ENCODE results near the gene ZBTB47.

The ZBTB47 gene

DNA sequence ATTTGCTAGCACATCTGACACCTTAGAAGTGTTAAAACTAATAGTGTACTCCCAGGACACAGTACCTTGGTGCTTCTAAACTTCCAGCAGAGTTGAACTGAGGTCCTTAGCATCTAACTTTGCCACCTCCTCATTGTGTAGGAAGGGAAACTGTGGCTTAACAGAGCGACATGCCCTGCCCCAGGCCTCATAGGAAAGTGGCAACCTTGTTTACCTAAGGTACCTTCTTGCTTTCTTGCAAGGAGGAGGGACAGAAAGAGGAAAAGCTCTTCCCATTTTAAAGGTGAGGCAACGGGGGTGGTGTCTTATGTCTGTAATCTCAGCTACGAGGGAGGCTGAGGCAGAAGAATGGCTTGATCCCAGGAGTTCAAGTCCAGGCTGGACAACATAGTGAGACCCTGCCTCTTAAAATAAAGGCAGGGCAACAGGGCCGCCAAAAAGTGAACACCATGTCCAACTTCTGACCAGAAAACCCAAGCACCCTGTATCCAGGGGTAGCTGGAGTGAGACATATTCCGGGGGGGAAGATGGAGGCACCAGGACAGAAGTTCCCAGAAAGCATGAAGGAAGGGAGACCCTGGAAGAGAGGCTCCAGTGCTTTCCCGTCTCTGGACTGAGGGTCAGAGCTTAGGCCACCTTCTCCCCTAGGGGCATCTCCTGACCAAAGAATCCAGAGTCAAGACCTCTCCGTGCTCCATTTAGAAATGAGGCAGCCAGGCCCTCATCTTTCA, 31.3 kb downstream of the ZBTB47 start:
- no peak for DNase-seq (ENCODE audit: low read depth in 1 of 2, low spot score in 1 of 2)

DNA sequence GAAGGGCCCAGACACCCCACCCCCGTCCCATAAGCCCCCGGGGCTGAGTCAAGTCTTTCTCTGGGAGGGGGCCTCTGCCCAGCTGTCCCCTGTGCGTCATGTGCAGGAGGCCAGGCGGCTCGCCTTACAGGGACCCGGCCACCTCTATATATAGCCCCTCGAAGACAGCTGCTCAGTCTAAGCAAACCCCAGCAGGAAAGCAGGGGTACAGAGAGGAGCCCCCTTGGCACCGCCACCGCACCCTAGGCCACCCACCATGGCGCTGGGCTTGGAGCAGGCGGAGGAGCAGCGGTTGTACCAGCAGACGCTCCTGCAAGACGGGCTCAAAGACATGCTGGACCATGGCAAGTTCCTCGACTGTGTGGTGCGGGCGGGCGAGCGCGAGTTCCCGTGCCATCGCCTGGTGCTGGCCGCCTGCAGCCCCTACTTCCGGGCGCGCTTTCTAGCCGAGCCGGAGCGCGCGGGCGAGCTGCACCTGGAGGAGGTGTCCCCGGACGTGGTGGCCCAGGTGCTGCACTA, 31.9 kb downstream of the ZBTB47 start, which contains the start of gene KLHL40:
TSS of gene KLHL40 (plus strand) at position 175 of the 519 bp plus-strand sequence. CDS start at position 257, 82 bp downstream.
- DNase-seq (ENCODE audit: low read depth in 1 of 2, low spot score in 1 of 2): no peak

- no peak for DNase-seq (ENCODE audit: low read depth in 1 of 2, low spot score in 1 of 2)
Measured at GRCh38 chr3:42685891-42686820, 32.7 kb downstream of the ZBTB47 start.

DNA sequence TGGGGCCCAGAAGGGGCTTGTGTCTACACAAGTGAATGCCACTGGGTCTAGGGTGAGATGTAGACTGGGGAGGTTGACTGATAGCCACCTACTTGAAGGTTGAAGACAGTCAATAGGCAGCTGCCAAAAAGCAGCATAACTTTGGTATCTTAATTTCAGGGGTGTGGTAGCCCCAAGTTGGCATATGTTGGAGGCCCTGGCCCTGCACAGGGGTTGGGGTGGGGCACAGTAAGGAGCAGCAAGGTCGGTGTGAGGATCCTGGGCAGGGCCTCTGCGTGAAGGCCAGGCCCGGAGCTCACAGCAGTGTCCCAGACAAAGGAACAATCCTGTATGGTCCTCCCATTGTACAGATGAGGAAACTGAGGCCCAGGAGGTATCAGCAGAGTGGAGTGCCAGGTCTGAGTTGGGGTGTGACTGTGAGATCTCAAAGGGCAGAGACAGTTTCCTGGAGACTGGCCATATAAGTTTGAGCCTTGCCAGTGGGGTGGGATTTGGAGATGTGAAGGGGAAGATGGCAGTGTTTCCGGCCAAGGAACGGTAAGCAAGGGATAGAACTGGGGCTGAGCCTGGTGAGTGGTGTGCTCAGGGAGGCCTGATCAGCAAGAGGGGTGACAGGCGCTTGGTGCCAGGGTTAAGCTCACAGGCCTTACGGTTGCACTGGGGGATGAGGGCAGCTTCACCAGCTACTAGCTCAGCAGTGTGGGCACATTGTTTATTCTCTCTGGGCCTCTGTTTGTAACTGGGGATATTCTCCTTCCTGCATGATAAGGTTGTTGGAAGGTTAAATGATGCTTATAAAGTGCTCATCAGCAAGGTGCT, 33.5 kb downstream of the ZBTB47 start:
- DNase-seq (ENCODE audit: low read depth in 1 of 2, low spot score in 1 of 2): no peak

- DNase-seq (ENCODE audit: low read depth in 1 of 2, low spot score in 1 of 2): no peak
Measured at GRCh38 chr3:42688016-42688415, 34.5 kb downstream of the ZBTB47 start.

GRCh38 chr3:42688487-42689420, 35.3 kb downstream of the ZBTB47 start:
- DNase-seq (ENCODE audit: low read depth in 1 of 2, low spot score in 1 of 2): no peak

- DNase-seq (ENCODE audit: low read depth in 1 of 2, low spot score in 1 of 2): no peak
Measured at GRCh38 chr3:42689421-42690014, 36.0 kb downstream of the ZBTB47 start.

DNA sequence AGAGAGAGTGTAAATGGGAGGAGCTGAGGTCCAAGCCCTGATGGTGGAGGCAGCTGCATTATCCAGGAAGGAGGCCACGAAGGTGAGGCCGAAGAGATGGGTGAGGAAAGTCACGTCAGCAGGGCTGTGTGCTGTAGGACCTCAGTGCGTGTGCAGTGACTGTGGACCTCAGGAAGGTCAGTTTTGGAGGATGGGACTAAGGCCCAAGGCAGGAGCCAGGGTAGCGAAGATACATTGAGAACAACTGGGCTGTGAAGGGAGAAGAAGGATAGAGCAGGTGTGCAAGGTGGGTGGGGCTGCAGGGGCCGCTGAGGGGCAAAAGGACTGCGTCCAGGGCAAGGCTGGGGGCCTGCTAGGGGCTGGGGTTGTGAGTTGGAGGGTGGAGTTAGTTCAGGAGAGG, 36.7 kb downstream of the ZBTB47 start:
- no peak for DNase-seq (ENCODE audit: low read depth in 1 of 2, low spot score in 1 of 2)

- DNase-seq (ENCODE audit: low read depth in 1 of 2, low spot score in 1 of 2): no peak
Measured at GRCh38 chr3:42690766-42691680, 37.5 kb downstream of the ZBTB47 start.

GRCh38 chr3:42691816-42692666, 38.5 kb downstream of the ZBTB47 start:
- no peak for DNase-seq (ENCODE audit: low read depth in 1 of 2, low spot score in 1 of 2)

DNA sequence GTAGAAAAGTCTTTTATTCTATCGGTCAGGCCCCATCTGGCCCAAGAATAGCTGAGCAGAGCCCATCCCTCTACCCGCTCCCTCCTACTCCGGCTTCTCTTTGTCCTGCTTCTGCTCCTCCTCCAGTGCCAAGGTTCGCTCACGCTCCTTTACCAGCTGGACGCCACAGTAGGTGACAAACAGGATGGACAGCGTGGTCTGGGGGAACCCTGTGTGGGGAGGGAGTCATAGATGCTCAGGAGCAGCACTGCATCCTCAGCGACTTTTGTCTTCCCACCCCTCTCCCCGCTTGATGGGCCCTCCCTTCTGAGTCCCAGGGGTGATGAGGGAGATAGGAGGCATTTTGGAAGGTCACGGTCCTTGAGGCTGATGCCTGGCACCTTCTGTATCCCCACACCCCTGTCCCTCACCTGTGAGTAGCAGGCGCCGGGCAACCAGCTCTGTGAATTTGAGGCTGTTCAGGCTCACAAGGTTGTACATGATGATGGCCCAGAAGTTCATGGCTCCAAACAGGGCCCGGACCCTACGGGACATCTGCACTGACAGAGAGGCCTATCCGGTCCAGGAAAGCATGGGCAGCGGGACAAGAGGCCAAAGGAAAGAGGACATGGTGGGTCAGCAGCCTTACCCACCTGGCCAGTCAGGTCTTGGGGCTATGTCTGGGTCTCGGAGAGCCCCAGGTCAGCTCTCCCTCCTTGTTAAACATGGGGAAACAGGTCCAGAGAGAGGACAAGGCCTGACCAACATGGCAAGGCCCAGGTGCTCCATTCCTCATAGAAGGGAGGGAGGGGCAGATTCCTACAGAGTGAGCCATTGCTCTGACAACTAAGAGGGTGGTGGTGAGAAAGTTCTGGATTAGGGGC, 39.4 kb downstream of the ZBTB47 start:
- no peak for DNase-seq (ENCODE audit: low read depth in 1 of 2, low spot score in 1 of 2)

- DNase-seq (ENCODE audit: low read depth in 1 of 2, low spot score in 1 of 2): no peak
Measured at GRCh38 chr3:42693530-42693930, 40.0 kb downstream of the ZBTB47 start.

DNA sequence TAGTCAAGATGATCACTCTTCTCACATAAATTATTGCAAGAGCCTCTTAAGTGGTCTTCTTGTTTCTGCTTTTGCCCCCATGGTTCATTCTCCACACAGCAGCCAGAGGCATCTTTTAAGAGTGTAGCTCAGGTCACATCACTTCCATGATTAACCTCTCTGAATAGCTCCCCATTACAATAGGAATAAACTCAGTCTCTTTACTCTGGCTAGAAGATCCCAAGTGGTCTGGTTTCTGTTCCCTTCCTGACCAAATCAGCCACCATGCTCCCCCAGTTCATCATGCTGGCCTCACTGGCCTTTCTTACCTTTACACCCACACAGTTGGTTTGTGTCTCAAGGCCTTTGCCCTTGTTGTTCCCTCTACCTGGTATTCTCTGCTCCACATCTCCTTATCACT, 40.9 kb downstream of the ZBTB47 start:
- no peak for DNase-seq (ENCODE audit: low read depth in 1 of 2, low spot score in 1 of 2)

GRCh38 chr3:42696356-42697288, 43.1 kb downstream of the ZBTB47 start:
- no peak for DNase-seq (ENCODE audit: low read depth in 1 of 2, low spot score in 1 of 2)

GRCh38 chr3:42697289-42698051, 44.0 kb downstream of the ZBTB47 start:
- DNase-seq (ENCODE audit: low read depth in 1 of 2, low spot score in 1 of 2): no peak
